NCI-H82 (cell line): ENCODE results near the gene SLC18A2.
"Not testable (repeated sequence)": the region's sequence is repeated elsewhere in the genome, so short reads cannot be mapped to it uniquely, and the experiment has no call there.

Experiments
- DNase-seq: peaks from one replicate; lab custom pipeline; 2025; lab: John Stamatoyannopoulos, UW

SLC18A2 gene

DNA sequence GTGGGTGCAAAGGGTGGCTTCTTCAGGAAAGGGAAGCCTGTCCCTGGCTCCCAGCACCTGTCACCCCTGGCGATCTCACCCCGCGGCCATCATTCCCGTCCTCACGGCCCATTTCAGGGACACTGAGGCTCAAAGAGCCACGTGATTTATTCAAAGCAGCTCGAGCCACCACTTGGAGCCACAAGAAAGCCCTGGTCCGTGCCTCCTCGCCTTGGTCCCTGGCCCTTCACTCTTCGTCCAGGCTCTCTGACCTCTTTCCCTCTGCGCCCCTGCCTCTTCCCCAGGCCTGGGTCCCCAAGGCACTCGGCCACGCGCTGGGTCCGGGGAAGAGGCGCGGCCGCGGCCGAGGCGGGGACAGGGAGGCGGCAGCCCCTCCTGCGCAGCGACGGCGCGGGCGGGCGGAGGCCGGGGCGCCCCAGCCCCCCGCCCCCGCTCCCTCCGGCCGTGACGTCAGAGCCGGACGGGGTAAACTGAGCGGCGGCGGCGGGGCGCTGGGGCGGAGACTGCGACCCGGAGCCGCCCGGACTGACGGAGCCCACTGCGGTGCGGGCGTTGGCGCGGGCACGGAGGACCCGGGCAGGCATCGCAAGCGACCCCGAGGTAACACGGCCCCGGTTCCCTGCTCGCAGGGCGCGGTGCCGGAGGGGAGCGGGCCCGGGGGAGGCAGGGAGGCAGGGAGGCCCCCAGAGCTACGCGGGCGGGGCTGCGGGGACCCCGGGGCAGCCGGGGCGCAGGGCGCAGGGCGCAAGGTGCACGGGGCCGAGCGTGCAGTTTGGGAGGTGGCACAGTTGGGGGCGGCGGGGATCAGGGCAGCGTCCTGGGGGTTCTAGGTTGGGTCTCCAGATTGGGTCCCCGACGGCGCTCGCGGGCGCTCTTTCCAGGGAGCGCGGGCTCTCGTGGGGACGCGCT lies at the start of gene SLC18A2:
TSS of gene SLC18A2 (plus strand) at position 494 of the 909 bp plus-strand sequence. CDS start 580 bp downstream, outside the sequence.
- DNase-seq, result no peak

GRCh38 chr10:117197189-117197588 lies 43.7 kb upstream of the SLC18A2 start, which contains the start of gene KCNK18:
Gene KCNK18, plus strand, starts transcription at chr10:117197489. Its CDS starts 0 bp downstream, at chr10:117197489.
- DNase-seq, result no peak

GRCh38 chr10:117198088-117198487 lies 42.8 kb upstream of the SLC18A2 start:
- DNase-seq, result no peak

GRCh38 chr10:117201826-117202225 lies 39.1 kb upstream of the SLC18A2 start:
- no peak for DNase-seq

- DNase-seq, result no peak
Observed at GRCh38 chr10:117204316-117204715, 36.6 kb upstream of the SLC18A2 start.

DNA sequence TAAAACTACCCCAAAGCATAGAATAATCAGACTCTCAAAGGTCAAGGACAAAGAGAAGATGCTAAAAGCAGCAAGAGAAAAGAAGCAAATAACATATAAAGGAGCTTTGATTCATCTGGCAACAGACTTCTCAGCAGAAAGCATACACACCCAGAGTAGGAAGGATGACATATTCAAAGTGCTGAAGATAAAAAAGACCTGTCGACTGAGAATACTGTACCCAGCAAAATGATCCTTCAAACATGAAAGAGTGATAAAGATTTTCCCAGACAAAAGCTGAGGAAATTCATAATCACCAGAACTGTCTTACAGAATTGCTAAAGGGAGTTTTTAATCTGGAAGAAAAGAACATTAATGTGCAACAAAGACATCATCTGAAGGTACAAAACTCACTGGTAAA lies 28.7 kb upstream of the SLC18A2 start:
- DNase-seq, result no peak

GRCh38 chr10:117214401-117214800 lies 26.5 kb upstream of the SLC18A2 start:
- no peak for DNase-seq

DNA sequence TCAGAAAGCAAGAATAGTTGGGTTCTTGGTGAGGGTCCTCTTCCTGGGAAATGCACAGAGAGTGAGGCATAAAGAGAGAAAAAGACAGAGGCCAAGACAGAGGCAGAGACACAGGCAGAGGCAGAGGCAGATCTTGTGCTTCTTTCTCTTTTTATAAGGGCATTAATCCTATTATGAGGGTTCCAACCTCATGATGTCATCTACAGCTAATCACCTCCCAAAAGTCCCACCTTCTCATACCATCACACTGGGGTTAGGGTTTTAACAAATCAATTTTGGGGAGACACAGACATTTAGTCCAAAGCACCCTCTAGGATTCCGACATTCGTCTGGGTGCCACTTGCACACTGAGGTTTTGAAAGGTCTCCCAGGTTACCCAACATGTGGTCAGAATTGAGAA lies 25.8 kb upstream of the SLC18A2 start:
- DNase-seq, result no peak

DNA sequence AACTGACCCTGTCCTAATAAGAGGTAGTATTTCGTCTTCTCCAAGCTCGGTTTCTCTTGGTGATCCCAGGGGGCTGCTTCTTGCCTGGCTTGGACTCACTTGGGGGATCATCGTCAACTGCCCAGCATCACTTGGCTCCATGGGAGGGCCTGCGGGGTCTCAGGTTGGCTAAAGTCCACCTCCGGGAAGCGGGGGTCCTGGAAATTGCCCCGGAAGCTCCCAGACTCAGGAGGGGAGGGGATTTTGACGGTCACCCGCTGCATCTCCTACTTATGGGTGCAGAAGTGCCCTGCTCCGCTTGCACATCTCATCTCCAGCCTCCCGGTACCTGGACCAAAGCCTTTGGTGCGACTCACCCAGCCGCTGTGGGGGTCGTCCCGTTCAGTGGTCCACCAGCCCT lies 24.9 kb upstream of the SLC18A2 start:
- no peak for DNase-seq

- DNase-seq, result peak; percentile 71
Observed at GRCh38 chr10:117216611-117217195, 24.2 kb upstream of the SLC18A2 start.

DNA sequence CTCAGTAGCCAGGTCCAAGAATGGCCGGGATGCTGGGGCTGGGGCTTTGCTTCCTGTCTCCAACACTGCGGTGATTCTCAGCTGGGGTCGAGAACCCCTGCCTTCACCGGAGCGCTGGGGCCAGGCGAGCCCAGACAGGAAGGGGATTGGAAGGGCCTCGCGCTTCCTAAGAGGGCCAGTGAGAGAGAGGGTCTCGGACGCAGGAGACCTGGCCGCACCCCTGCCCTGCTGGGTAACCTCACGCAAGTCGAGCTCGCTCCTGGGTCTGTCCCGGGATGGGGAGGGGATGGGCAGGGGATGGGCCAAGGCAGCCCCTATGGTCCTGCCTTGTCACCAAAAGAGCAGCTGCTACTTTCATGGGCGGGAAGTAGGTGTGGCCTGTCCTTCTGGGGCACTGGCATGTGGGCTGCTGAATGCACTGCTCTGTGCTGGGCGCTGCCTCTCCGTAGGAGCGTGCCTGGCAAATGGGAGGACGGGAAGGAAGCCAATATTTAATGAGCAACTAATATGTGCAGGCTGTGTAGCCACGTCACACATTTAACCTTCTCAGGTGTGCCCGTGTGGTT lies 23.6 kb upstream of the SLC18A2 start:
- no peak for DNase-seq

DNA sequence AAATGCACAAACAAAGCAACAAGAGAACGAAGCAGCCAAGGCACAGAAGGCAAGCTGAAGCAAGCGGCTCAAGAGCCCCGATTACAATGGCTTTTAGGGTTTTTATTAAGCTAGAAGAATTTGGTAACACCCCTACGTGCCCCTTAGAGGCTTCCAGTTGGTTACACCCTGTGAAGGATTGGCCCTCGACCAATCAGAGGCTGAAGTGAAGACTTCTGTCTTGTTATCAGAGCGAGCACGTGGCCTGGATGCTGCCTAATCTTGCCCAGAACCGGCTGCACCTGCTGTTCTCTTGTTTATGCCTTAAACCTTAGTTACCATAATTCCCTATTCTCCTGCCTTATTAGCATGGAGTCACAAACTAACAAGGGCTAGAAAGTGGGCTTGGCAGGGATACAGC lies 22.3 kb upstream of the SLC18A2 start:
- peak; percentile 41 for DNase-seq

- no peak for DNase-seq
Observed at GRCh38 chr10:117221156-117221711, 19.7 kb upstream of the SLC18A2 start.

DNA sequence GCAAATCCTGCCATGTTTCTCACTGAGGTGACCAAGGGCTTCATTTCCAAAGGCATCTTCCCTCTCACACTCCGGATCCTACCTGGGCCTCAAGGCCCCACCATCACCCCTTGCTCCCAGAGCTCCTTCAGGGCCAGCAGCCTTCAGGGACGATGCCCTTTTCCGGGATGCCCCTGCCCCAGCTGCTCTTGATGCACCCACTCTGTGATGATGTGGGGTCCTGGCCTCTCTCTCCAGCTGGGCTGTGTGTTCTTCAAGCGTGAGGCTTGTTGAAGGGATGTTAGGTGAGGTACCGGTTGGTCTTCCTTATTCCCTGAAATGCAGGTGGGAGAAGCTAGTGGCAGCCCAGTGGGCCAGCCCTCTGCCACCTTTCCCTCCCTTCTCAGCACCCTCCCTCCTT lies 18.4 kb upstream of the SLC18A2 start:
- no peak for DNase-seq

- DNase-seq, result no peak
Observed at GRCh38 chr10:117222976-117223692, 17.8 kb upstream of the SLC18A2 start.

DNA sequence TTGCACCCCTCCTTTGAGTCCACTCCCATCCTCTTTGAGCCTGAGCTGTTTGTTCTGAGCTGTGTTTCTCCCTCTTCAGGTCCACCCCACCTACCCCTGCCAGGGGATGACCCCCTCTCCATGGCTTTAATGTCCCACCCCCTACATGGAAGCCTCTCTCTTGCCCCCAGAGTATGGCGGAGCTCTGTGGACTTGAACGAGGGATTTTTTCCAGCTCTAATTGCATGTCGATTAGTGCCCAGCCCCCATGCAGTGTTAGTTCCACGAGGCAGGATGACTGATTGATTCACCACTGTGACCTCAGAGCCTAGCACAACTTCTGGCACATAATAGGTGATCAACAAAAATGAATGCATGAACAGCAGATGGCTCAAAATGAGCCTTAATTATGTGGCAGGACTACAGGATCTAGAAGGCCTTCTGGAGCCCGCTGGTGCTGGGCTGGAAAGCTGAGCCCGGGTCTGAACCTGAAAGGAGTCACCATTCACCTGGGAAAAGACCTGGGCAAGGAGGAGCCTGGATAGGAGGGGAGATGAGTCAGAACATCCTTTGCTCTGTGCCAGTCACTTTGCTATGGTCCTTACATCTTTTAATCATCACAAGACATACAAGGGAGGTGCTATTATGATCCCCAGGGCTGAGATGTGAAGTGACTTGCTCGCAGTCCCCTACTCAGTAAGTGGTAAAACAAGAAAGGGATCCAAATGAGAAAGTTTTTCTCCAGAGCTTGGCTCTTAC lies 17.1 kb upstream of the SLC18A2 start:
- DNase-seq, result no peak

DNA sequence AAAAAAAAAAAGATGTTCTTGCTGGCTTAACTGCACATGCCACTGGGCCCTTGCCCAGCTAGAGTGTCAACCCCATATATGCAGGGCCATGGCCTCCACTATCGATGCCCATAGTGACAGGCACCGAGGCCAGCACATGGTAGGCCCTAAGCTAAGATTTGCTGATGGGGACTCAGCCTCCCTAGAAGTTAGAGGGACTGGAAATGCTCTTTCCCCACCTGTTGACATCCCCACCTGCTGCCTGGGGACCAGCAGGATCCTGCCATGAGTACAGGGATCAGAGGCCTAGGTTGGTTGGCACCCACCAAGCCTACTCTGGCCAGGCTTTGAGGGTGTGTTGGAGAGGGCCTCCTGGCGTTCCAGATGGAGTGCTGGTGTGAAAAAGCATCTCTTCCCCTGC lies 16.0 kb upstream of the SLC18A2 start:
- DNase-seq, result no peak

GRCh38 chr10:117226813-117227451 lies 14.0 kb upstream of the SLC18A2 start:
- peak; percentile 20 for DNase-seq

GRCh38 chr10:117228210-117228609 lies 12.7 kb upstream of the SLC18A2 start:
- DNase-seq, result no peak

DNA sequence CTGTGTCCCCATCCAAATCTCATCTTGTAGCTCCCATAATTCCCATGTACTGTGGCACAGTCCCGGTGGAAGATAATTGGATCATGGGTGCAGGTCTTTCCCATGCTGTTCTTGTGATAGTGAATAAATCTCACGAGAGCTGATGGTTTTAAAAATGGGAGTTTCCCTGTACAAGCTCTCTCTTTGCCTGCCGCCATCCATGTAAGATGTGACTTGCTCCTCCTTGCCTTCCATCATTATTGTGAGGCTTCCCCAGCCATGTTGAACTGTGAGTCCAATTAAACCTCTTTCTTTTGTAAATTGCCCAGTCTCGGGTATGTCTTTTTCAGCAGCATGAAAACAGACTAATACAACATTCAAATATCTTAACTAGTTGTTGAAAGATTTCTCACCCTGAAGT lies 10.8 kb upstream of the SLC18A2 start:
- DNase-seq, result not testable (repeated sequence)
